GM12878 (cell line): Measurements from ENCODE around the gene SLC15A4. TPM values are rescaled to one million over a fixed set of nuclear protein-coding genes. Genes with fewer than 3 reads are reported as not detected.
"Not testable (repeated sequence)": the region's sequence is repeated elsewhere in the genome, so short reads cannot be mapped to it uniquely, and the experiment has no call there.

Source experiments
- ATAC-seq: fragments of 200-7000 bp; cut with Tn5 transposase; 3 replicates; pipeline ENCODE4 v1.9.1; 2020; ENCODE audit warnings: mild to moderate bottlenecking, moderate library complexity
- BruUV-seq: library from RNA; stranded (reverse); fragments of 400-500 nt; replicated peaks from 2 replicates; lab custom pipeline; 2021; lab: Mats Ljungman, UMichigan
- CTCF ChIA-PET: fragments of 300-600 bp; sonication (Branson Sonifier 250); formaldehyde crosslinking; extraction: SDS; loops from one replicate; lab custom pipeline; 2021; ENCODE audit warnings: inconsistent platforms; lab: Yijun Ruan, JAX
- POLR2A ChIA-PET: fragments of 350-600 bp; formaldehyde crosslinking; extraction: SDS; loops from one replicate; lab custom pipeline; 2021; ENCODE audit warnings: inconsistent platforms; lab: Charles Lee
- RAD21 ChIA-PET: fragments of 300-600 bp; sonication (Branson Sonifier 250); formaldehyde crosslinking; loops from one replicate; lab custom pipeline; 2023; ENCODE audit warnings: antibody characterized with exemption; ENCODE audit not compliant: unreplicated experiment; lab: Charles Lee
- SMC1A ChIA-PET: fragments of 300-600 bp; sonication (Branson Sonifier 250); formaldehyde crosslinking; loops from one replicate; lab custom pipeline; 2023; ENCODE audit not compliant: unreplicated experiment, uncharacterized antibody; lab: Charles Lee
- DNase-seq: peaks from one replicate; pipeline ENCODE4 v3.0.0-alpha.2; 2011; ENCODE audit warnings: low read depth, low spot score
- FAIRE-seq: peaks from 3 replicates; lab custom pipeline; 2011; peaks lifted over from hg19 to GRCh38; lab: Jason Lieb, UNC
- H2AFZ ChIP-seq: 2 replicates; pipeline ENCODE4 v1.6.0; 2011; ENCODE audit warnings: low read depth, low read length, control low read depth; ENCODE audit not compliant: control insufficient read depth
- H3K27ac ChIP-seq: 2 replicates; pipeline ENCODE4 v1.5.1; 2011; ENCODE audit warnings: control low read depth; ENCODE audit not compliant: control insufficient read depth, insufficient read depth
- H3K27me3 ChIP-seq, 2 experiments: replicated peaks in 1 of 2; 2 replicates each; pipeline versions ENCODE4 v1.6.0 to v1.6.1; 2011; ENCODE audit warnings: low read length in 1 of 2; ENCODE audit not compliant: control insufficient read depth in 2 of 2, insufficient read depth in 2 of 2
- H3K36me3 ChIP-seq, 2 experiments: 2 replicates each; pipeline ENCODE4 v1.5.1; 2011; ENCODE audit warnings: low read length in 1 of 2; ENCODE audit not compliant: control insufficient read depth in 2 of 2, insufficient read depth in 2 of 2
- H3K4me1 ChIP-seq: 2 replicates; pipeline ENCODE4 v1.6.1; 2011; ENCODE audit warnings: mild to moderate bottlenecking, low read length, moderate library complexity, mixed read lengths; ENCODE audit not compliant: control insufficient read depth, insufficient read depth
- H3K4me2 ChIP-seq: 2 replicates; pipeline ENCODE4 v1.6.0; 2011; ENCODE audit warnings: control low read depth; ENCODE audit not compliant: control insufficient read depth, insufficient read depth
- H3K4me3 ChIP-seq: fragments of 200-600 bp; sonication (generic); 2 replicates; pipeline ENCODE4 v1.5.1; 2016
- H3K79me2 ChIP-seq: 2 replicates; pipeline ENCODE4 v1.6.0; 2011; ENCODE audit warnings: low read length; ENCODE audit not compliant: control insufficient read depth, insufficient read depth
- H3K9ac ChIP-seq: 2 replicates; pipeline ENCODE4 v1.8.0; 2011; ENCODE audit warnings: low read length, control low read depth, mixed read lengths; ENCODE audit not compliant: control insufficient read depth, insufficient read depth
- H3K9me3 ChIP-seq: replicated peaks from 3 replicates; pipeline ENCODE4 v1.5.1; 2011; ENCODE audit warnings: mild to moderate bottlenecking, low read length; ENCODE audit not compliant: control insufficient read depth, insufficient read depth
- H4K20me1 ChIP-seq: 2 replicates; pipeline ENCODE4 v1.6.0; 2011; ENCODE audit not compliant: control insufficient read depth, insufficient read depth
- BRCA1 ChIP-seq: IDR thresholded peaks from 2 replicates; pipeline ENCODE4 v1.6.1; 2011; ENCODE audit warnings: low read depth, low read length, improper control_type of control experiment
- SPI1 ChIP-seq: IDR thresholded peaks from 2 replicates; pipeline ENCODE4 v1.6.1; 2011; ENCODE audit warnings: low read depth, mild to moderate bottlenecking, low read length, moderate library complexity, borderline replicate concordance; ENCODE audit not compliant: insufficient read depth
- ZBED1 ChIP-seq: IDR thresholded peaks from 2 replicates; pipeline ENCODE4 v1.6.1; 2016; ENCODE audit warnings: borderline replicate concordance
- WGBS: methylation state at CpG from one replicate; pipeline ENCODE4 v1.1.6; 2016; ENCODE audit warnings: low lambda C conversion rate; ENCODE audit not compliant: insufficient replicate concordance, insufficient coverage; ENCODE audit errors: missing lambda C conversion rate; 5-methylcytosine and 5-hydroxymethylcytosine counted together
- in situ Hi-C: fragments of 300-500 bp; cut with MboI; formaldehyde crosslinking; loops from 9 replicates; pipeline ENCODE4 v1.14.3; 2018; ENCODE audit warnings: mixed read lengths
- intact Hi-C: fragments of 100-400 bp; cut with micrococcal nuclease; formaldehyde crosslinking; loops from one replicate; pipeline ENCODE4 v1.14.2; 2022; ENCODE audit not compliant: unreplicated experiment
- polyA plus RNA-seq, 11 experiments: library from polyadenylated mRNA; depleted of rRNA in 4 of 11; unstranded in 6 of 11; stranded (reverse) in 5 of 11; fragments of >200 nt; fragmentation: Nextera tagmentation in 4 of 11; fragmentation: Illumina TruSeq in 1 of 11; extraction: Ambion mirVana in 4 of 11; extraction: Trizol in 1 of 11; gene quantifications; 1 replicate in 1 of 11; 2 replicates in 10 of 11; pipeline versions ENCODE4 v1.2.1 to v1.2.3, GENCODE V29; 2011 to 2016; ENCODE audit warnings: inconsistent platforms in 2 of 11, missing spikeins in 2 of 11, low read depth in 1 of 11
- total RNA-seq, 4 experiments: library from RNA; depleted of rRNA in 3 of 4; stranded (reverse); fragments of >200 nt in 3 of 4; fragmentation: Illumina TruSeq in 1 of 4; extraction: Trizol in 1 of 4; gene quantifications; 2 replicates each; pipeline versions ENCODE4 v1.2.1 to v1.2.3, GENCODE V29; 2013 to 2021

Gene SLC15A4
- total and polyA plus RNA-seq, 10 of the 15 experiments (the other 5 are each of a cell fraction or from before 2014, with no cell fraction given), result 12.7 to 257 (median 36.6) TPM

DNA sequence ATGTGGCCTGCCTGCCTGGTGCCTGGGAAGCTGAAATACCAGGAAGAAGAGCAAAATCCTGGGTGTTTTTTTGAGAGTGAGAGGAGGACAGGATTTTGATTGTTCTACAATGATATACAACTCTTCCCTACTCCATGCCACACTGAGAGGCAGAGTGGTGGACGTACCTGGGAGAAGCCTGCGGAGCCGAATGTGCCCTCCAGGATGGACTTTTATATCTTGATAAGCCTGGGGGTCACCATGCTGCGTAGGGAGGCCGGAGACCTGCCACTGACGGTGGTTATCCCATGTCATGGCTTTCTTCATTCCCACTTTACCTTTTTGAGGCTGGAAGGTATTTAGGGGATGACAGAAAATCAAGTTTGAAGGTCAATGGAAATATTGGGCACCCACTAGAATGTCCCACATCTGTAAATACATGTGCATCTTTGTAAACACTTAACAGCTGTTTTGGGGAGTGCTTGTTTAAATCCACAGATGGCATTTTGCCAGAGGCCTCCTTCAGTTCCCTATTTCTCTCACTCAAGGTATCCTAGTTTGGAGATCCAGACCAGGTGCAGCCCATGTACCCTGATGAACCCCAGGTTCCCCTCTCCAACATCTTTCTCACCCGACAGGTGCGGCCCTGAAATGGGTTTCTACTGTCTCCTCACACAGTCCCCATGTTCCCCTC lies 28.4 kb upstream of the SLC15A4 start:
- no peak overlapping the region for H3K4me2 ChIP-seq
- CTCF ChIA-PET, result interaction anchor here (1.0 kb wide), 1 partner anchor 11 kb away, joined by 3 read pairs; no protein-coding TSS in a partner anchor
- no peak overlapping the region for H3K9ac ChIP-seq
- RAD21 ChIA-PET, result interaction anchor here (1.3 kb wide), 1 partner anchor 11 kb away, joined by 3 read pairs; no protein-coding TSS in a partner anchor
- TF ChIP-seq BRCA1 (no peak), SPI1 (0 out of 2 replicates have a peak, but pooled peaks have one; percentile 2), ZBED1 (no peak)
- TF ChIP-seq, all 136 proteins: peak for 1
- no peak for DNase-seq
- 86% methylated on average over 8 of the region's 8 CpGs for WGBS
- Histone ChIP-seq H3K9me3 (no peaks in the 10 kb centered on the region), H3K36me3 (no peaks in the 10 kb centered on the region), H3K79me2 (no peaks in the 10 kb centered on the region; the same call in 1 of the 2 replicates), H3K4me3 (no peak overlapping the region), H3K4me1 (peaks cover 11% of the 10 kb centered on the region; the same call in 1 of the 2 replicates), H2AFZ (no peak overlapping the region), H3K27me3 (no peaks in the 10 kb centered on the region), H3K27ac (no peak overlapping the region), H4K20me1 (no peaks in the 10 kb centered on the region)
- no peak for FAIRE-seq
- ATAC-seq, result no peak
- in situ Hi-C loops (no loop called here), intact Hi-C loops (no loop called here)
- no TSS peak for BruUV-seq
- POLR2A ChIA-PET, result no interaction called here
- SMC1A ChIA-PET, result interaction anchor here (1.1 to 1.5 kb wide), 2 partner anchors 15 to 27 kb away, joined by 3 to 4 read pairs; no protein-coding TSS in a partner anchor

- H3K27me3 ChIP-seq, H3K4me3 ChIP-seq, H3K36me3 ChIP-seq, H3K4me1 ChIP-seq, ATAC-seq, FAIRE-seq, in situ Hi-C loops, H3K9ac ChIP-seq, H3K79me2 ChIP-seq, H3K27ac ChIP-seq, H2AFZ ChIP-seq, H3K9me3 ChIP-seq, BruUV-seq, H3K4me2 ChIP-seq, intact Hi-C loops, DNase-seq, H4K20me1 ChIP-seq: not testable (repeated sequence)
- ChIA-PET POLR2A (interaction anchor here (0.6 to 1.4 kb wide), 2 partner anchors 19 to 22 kb away, joined by 3 read pairs; no protein-coding TSS in a partner anchor), SMC1A (interaction anchor here (1.0 to 1.7 kb wide), 6 partner anchors 11 to 115 kb away, joined by 3 to 6 read pairs (median 4); no protein-coding TSS in a partner anchor), CTCF (interaction anchor here (0.6 to 1.0 kb wide), 2 partner anchors 11 to 20 kb away, joined by 3 to 4 read pairs; no protein-coding TSS in a partner anchor), RAD21 (interaction anchor here (1.0 to 1.5 kb wide), 4 partner anchors 11 to 27 kb away, joined by 3 to 5 read pairs (median 4); partner anchors contain the start of gene SLC15A4)
- WGBS, result 86% methylated on average over 7 of the region's 7 CpGs
Measured at GRCh38 chr12:128851429-128851828, 27.7 kb upstream of the SLC15A4 start.
